Measurements from ENCODE around the gene LNPEP.
"Not testable (repeated sequence)": the region's sequence is repeated elsewhere in the genome, so short reads cannot be mapped to it uniquely, and the experiment has no call there.

Gene LNPEP

DNA sequence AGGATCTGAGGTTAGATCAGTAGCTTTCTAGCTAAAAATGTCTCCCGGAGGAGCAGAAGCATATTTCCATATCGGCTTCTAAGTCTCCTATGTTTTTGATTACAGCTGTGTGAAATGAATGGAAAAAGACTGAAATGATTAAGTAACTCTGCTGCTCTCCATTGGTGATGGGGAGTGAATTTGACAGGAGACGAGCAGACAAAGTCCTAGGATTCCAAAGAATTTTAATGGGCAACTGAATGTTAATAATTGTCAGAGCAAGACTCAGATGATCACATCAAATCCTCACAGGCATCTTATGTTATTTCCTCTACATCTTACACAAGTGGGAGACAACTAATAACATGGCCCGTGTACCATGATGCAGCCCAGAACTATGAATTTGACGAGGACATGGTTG lies 139.8 kb downstream of the LNPEP start:
- DNase-seq (ENCODE audit: low read depth), result no peak
- H3K4me3 ChIP-seq (ENCODE audit: control insufficient read depth, low read depth, low read length), result no peak overlapping the region
- TF ChIP-seq, protein P1, sequence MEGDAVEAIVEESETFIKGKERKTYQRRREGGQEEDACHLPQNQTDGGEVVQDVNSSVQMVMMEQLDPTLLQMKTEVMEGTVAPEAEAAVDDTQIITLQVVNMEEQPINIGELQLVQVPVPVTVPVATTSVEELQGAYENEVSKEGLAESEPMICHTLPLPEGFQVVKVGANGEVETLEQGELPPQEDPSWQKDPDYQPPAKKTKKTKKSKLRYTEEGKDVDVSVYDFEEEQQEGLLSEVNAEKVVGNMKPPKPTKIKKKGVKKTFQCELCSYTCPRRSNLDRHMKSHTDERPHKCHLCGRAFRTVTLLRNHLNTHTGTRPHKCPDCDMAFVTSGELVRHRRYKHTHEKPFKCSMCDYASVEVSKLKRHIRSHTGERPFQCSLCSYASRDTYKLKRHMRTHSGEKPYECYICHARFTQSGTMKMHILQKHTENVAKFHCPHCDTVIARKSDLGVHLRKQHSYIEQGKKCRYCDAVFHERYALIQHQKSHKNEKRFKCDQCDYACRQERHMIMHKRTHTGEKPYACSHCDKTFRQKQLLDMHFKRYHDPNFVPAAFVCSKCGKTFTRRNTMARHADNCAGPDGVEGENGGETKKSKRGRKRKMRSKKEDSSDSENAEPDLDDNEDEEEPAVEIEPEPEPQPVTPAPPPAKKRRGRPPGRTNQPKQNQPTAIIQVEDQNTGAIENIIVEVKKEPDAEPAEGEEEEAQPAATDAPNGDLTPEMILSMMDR (IDR thresholded peaks at IDR 0.05; ENCODE audit: control insufficient read depth, insufficient read depth, low read depth, low read length, missing control alignments), result no peak

DNA sequence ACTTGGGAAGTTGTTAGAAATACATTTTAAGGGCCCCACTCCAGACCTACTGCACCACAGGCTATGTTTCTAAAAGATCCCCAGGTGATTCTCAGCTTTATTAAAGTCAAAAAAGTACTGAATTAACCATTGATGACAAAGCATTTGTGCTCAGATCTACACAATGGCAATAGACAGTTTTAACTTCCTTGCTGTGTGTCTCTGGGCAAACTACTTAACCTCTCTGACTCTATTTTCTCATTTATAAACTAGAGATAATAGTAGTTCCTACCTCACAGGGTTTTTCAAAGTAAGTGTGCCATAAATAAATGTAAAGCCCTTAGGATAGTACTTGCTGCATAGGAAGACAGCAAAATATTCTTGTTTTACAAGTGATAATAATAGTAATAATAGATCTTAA lies 140.2 kb downstream of the LNPEP start:
- no peak for DNase-seq (ENCODE audit: low read depth)
- no peak overlapping the region for H3K4me3 ChIP-seq (ENCODE audit: control insufficient read depth, low read depth, low read length)
- TF ChIP-seq, protein P1 (IDR thresholded peaks at IDR 0.05; ENCODE audit: control insufficient read depth, insufficient read depth, low read depth, low read length, missing control alignments), result no peak

DNA sequence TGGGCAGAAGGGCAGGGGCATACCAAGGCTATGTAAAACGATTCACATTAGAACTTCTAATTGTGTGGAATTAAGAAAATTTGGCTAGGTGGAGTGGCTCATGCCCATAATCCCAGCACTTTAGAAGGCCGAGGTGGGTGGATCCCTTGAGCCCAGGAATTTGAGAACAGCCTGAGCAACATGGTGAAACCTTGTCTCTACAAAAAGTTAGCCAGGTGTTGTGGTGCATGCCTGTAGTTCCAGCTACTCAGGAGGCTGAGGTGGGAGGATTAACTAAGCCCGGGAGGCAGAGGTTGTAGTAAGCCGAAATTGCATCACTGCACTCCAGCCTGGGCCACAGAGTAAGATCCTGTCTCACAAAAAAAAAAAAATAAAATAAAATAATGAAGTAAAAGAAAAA lies 141.4 kb downstream of the LNPEP start:
- no peak overlapping the region for H3K4me3 ChIP-seq (ENCODE audit: control insufficient read depth, low read depth, low read length)
- no peak for DNase-seq (ENCODE audit: low read depth)
- TF ChIP-seq, protein P1 (IDR thresholded peaks at IDR 0.05; ENCODE audit: control insufficient read depth, insufficient read depth, low read depth, low read length, missing control alignments), result no peak

DNA sequence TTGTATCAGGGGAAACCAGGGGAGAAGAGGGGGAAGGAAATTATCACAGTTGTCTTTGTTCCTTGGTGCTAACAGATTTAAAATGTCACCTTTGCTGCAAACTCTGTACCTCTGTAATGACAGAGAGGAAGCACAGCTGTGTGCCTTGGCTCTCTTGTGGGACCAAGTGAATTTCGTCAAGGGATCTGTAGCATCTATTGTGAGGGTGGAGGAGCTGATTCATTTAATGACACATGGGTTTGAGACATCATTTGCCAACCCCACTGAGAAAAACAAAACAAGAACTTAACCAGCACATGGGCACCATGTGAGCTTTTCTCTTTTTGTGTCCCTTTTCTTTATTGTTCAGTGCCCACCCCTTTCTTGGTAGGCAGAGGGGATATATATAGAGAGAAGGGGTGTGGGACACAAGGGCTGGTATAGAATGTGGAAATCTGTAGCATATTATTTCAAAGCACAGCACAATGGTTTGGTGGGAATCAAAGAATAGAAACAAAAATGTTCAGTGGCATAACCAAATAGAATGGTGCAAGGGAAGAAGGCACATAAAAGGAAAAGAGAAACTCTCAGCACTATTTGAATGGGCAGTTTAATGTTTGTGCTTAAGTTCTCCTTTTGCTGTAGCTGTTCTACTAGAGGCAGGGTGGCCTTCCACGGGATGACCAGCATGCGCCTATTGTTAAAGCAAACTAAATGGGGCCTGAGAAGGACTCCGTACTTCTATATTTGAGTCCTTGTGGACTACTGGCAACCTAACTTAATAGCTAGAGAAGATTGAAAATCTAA lies 143.3 kb downstream of the LNPEP start:
- DNase-seq (ENCODE audit: low read depth), result peak; percentile 8
- H3K4me3 ChIP-seq (ENCODE audit: control insufficient read depth, low read depth, low read length), result no peak overlapping the region
- TF ChIP-seq, protein P1 (IDR thresholded peaks at IDR 0.05; ENCODE audit: control insufficient read depth, insufficient read depth, low read depth, low read length, missing control alignments), result no peak

DNA sequence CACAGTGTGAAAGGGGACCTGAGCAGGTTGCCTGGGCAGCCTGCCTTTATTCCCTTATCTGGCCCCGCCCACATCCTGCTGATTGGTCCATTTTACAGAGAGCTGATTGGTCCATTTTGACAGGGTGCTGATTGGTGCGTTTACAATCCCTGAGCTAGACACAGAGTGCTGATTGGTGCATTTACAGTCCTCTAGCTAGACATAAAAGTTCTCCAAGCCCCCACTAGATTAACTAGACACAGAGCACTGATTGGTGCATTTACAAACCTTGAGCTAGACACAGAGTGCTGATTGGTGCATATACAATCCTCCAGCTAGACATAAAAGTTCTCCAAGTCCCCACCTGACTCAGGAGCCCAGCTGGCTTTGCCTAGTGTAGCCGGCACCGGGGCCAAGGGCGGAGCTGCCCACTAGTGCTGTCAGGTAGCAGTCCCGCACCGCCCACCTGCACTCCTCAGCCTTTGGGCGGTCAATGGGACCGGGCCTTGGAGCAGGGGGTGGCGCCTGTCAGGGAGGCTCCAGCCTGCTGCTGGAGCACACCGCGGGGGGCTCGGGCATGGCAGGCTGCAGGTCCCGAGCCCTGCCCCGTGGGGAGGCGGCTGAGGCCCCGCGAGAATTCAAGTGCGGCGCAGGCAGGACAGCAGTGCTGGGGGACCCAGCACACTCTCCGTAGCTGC lies 149.0 kb downstream of the LNPEP start:
- not testable (repeated sequence) for DNase-seq (ENCODE audit: low read depth)

DNA sequence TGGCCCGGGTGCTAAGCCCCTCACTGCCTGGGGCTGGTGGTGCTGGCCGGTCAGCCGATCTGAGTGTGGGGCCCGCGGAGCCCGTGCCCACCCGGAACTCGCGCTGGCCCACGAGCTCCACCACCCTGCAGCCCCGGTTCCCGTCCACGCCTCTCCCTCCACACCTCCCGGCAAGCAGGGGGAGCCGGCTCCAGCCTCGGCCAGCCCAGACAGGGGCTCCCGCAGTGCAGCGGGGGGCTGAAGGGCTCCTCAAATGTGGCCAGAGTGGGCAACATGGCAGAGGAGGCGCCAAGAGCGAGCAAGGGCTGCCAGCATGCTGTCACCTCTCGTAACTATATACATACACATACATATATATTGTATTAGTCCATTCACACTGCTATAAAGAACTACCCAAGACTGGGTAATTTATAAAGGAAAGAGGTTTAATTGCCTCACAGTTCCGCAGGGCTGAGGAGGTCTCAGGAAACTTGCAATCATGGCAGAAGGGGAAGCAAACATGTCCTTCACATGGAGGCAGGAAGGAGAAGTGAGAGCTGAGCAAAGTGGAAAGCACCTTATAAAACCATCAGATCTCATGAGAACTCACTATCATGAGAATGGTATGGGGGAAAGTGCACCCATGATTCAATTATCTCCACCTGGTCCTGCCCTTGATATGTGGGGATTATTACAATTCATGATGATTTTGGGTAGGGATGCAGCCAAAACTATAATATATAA lies 149.7 kb downstream of the LNPEP start:
- TF ChIP-seq, protein P1 (IDR thresholded peaks at IDR 0.05; ENCODE audit: control insufficient read depth, insufficient read depth, low read depth, low read length, missing control alignments), result no peak
- DNase-seq (ENCODE audit: low read depth), result no peak
- no peak overlapping the region for H3K4me3 ChIP-seq (ENCODE audit: control insufficient read depth, low read depth, low read length)

More for the DNA sequence above, 149.0 kb downstream of the LNPEP start:
- H3K4me3 ChIP-seq (ENCODE audit: control insufficient read depth, low read depth, low read length), result not testable (repeated sequence)

All from AG09309 (cell line).